ENCODE results near the gene DTD2. TPM values are rescaled to one million over a fixed set of nuclear protein-coding genes. Genes with fewer than 3 reads are reported as not detected.

The DTD2 gene
- total RNA-seq, 3 donors from 2014 or later (not counting 1 experiment from before 2014, with no cell fraction given) = 6.6 to 11.9 (median 7.4) TPM

- no peaks in the 10 kb centered on the region for H3K36me3 ChIP-seq (ENCODE audit: control insufficient read depth, insufficient read depth, low read length)
- H3K27ac Mint-ChIP-seq = no peak overlapping the region
- no peaks in the 10 kb centered on the region for H3K4me1 ChIP-seq (ENCODE audit: control insufficient read depth, insufficient read depth, low read length)
- H3K27ac ChIP-seq (ENCODE audit: low read length) = no peak overlapping the region
- no peaks in the 10 kb centered on the region for H3K9me3 Mint-ChIP-seq
- H3K4me3 Mint-ChIP-seq = no peak overlapping the region
- H3K9me3 ChIP-seq (ENCODE audit: control insufficient read depth, insufficient read depth, low read length) = no peaks in the 10 kb centered on the region
- H3K27me3 Mint-ChIP-seq (ENCODE audit: low read depth in 2 of 2) = no peaks in the 10 kb centered on the region
- H3K4me1 Mint-ChIP-seq = no peaks in the 10 kb centered on the region
- DNase-seq = no peak
- H3K36me3 Mint-ChIP-seq = no peaks in the 10 kb centered on the region
- intact Hi-C loops (cut with micrococcal nuclease) = no loop called here
- no peak for ATAC-seq
- H3K27me3 ChIP-seq (ENCODE audit: control insufficient read depth, insufficient read depth, low read length) = no peaks in the 10 kb centered on the region
- TF ChIP-seq CTCF (IDR thresholded peaks at IDR 0.05) = no peak
- no peak overlapping the region for H3K4me3 ChIP-seq (ENCODE audit: low read length)
Measured at GRCh38 chr14:31435276-31435675, 22.0 kb downstream of the DTD2 start.

GRCh38 chr14:31430634-31431264, 26.6 kb downstream of the DTD2 start:
- Histone ChIP-seq H3K4me1 (ENCODE audit: control insufficient read depth, insufficient read depth, low read length) (no peaks in the 10 kb centered on the region), H3K27me3 (ENCODE audit: control insufficient read depth, insufficient read depth, low read length) (no peaks in the 10 kb centered on the region), H3K27ac (ENCODE audit: low read length) (no peak overlapping the region), H3K4me3 (ENCODE audit: low read length) (no peak overlapping the region), H3K9me3 (ENCODE audit: control insufficient read depth, insufficient read depth, low read length) (no peaks in the 10 kb centered on the region), H3K36me3 (ENCODE audit: control insufficient read depth, insufficient read depth, low read length) (no peaks in the 10 kb centered on the region)
- DNase-seq (no peak), ATAC-seq (no peak)
- Mint-ChIP-seq H3K4me3 (no peak overlapping the region), H3K27me3 (ENCODE audit: low read depth in 2 of 2) (no peaks in the 10 kb centered on the region), H3K9me3 (no peaks in the 10 kb centered on the region), H3K27ac (no peak overlapping the region), H3K4me1 (no peaks in the 10 kb centered on the region), H3K36me3 (no peaks in the 10 kb centered on the region)
- intact Hi-C loops (cut with micrococcal nuclease) = no loop called here
- no peak for TF ChIP-seq CTCF (IDR thresholded peaks at IDR 0.05)
- 96% methylated on average over 9 of the region's 11 CpGs for WGBS (ENCODE audit: insufficient coverage)

- H3K36me3 Mint-ChIP-seq = no peaks in the 10 kb centered on the region
- H3K27ac Mint-ChIP-seq = no peak overlapping the region
- no peaks in the 10 kb centered on the region for H3K9me3 Mint-ChIP-seq
- H3K27ac ChIP-seq (ENCODE audit: low read length) = no peak overlapping the region
- intact Hi-C loops (cut with micrococcal nuclease) = no loop called here
- no peaks in the 10 kb centered on the region for H3K4me1 ChIP-seq (ENCODE audit: control insufficient read depth, insufficient read depth, low read length)
- no peaks in the 10 kb centered on the region for H3K36me3 ChIP-seq (ENCODE audit: control insufficient read depth, insufficient read depth, low read length)
- no peak for DNase-seq
- no peaks in the 10 kb centered on the region for H3K27me3 ChIP-seq (ENCODE audit: control insufficient read depth, insufficient read depth, low read length)
- ATAC-seq = no peak
- no peaks in the 10 kb centered on the region for H3K4me1 Mint-ChIP-seq
- H3K4me3 ChIP-seq (ENCODE audit: low read length) = no peak overlapping the region
- H3K27me3 Mint-ChIP-seq (ENCODE audit: low read depth in 2 of 2) = no peaks in the 10 kb centered on the region
- no peak overlapping the region for H3K4me3 Mint-ChIP-seq
- WGBS (ENCODE audit: insufficient coverage) = 100% methylated on average over 1 of the region's 1 CpG
- H3K9me3 ChIP-seq (ENCODE audit: control insufficient read depth, insufficient read depth, low read length) = no peaks in the 10 kb centered on the region
- TF ChIP-seq CTCF (IDR thresholded peaks at IDR 0.05) = no peak
Measured at GRCh38 chr14:31429791-31430190, 27.5 kb downstream of the DTD2 start.

GRCh38 chr14:31428011-31428410, 29.3 kb downstream of the DTD2 start:
- no CpG with 5 or more reads among the region's 1 CpG for WGBS (ENCODE audit: insufficient coverage)
- DNase-seq (no peak), ATAC-seq (no peak)
- Mint-ChIP-seq H3K4me1 (no peaks in the 10 kb centered on the region), H3K36me3 (no peaks in the 10 kb centered on the region), H3K9me3 (no peaks in the 10 kb centered on the region), H3K27me3 (ENCODE audit: low read depth in 2 of 2) (no peaks in the 10 kb centered on the region), H3K27ac (no peak overlapping the region), H3K4me3 (no peak overlapping the region)
- Histone ChIP-seq H3K27me3 (ENCODE audit: control insufficient read depth, insufficient read depth, low read length) (no peaks in the 10 kb centered on the region), H3K27ac (ENCODE audit: low read length) (no peak overlapping the region), H3K9me3 (ENCODE audit: control insufficient read depth, insufficient read depth, low read length) (no peaks in the 10 kb centered on the region), H3K4me1 (ENCODE audit: control insufficient read depth, insufficient read depth, low read length) (no peaks in the 10 kb centered on the region), H3K36me3 (ENCODE audit: control insufficient read depth, insufficient read depth, low read length) (no peaks in the 10 kb centered on the region), H3K4me3 (ENCODE audit: low read length) (no peak overlapping the region)
- intact Hi-C loops (cut with micrococcal nuclease) = no loop called here
- TF ChIP-seq CTCF (IDR thresholded peaks at IDR 0.05) = no peak

Measured in natural killer cell (primary cell).